Ishikawa (cell line): ENCODE results near the gene HPD.

ENCODE experiments used
- YY1 ChIP-seq: IDR thresholded peaks from 2 replicates; pipeline ENCODE4 v1.6.1; 2012; ENCODE audit warnings: low read depth
- TF ChIP-seq, protein P1 (sequence below): IDR thresholded peaks from 2 replicates; pipeline ENCODE4 v1.6.1; 2012; ENCODE audit warnings: low read depth, mild to moderate bottlenecking

- no peak for TF ChIP-seq YY1
- TF ChIP-seq, protein P1, sequence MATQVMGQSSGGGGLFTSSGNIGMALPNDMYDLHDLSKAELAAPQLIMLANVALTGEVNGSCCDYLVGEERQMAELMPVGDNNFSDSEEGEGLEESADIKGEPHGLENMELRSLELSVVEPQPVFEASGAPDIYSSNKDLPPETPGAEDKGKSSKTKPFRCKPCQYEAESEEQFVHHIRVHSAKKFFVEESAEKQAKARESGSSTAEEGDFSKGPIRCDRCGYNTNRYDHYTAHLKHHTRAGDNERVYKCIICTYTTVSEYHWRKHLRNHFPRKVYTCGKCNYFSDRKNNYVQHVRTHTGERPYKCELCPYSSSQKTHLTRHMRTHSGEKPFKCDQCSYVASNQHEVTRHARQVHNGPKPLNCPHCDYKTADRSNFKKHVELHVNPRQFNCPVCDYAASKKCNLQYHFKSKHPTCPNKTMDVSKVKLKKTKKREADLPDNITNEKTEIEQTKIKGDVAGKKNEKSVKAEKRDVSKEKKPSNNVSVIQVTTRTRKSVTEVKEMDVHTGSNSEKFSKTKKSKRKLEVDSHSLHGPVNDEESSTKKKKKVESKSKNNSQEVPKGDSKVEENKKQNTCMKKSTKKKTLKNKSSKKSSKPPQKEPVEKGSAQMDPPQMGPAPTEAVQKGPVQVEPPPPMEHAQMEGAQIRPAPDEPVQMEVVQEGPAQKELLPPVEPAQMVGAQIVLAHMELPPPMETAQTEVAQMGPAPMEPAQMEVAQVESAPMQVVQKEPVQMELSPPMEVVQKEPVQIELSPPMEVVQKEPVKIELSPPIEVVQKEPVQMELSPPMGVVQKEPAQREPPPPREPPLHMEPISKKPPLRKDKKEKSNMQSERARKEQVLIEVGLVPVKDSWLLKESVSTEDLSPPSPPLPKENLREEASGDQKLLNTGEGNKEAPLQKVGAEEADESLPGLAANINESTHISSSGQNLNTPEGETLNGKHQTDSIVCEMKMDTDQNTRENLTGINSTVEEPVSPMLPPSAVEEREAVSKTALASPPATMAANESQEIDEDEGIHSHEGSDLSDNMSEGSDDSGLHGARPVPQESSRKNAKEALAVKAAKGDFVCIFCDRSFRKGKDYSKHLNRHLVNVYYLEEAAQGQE, result no peak
These were observed 16.9 kb upstream of the HPD start for GRCh38 chr12:121875582-121875981.
